Endodermal cell (in vitro differentiated cells): ENCODE results near the gene IMMP2L. TPM values are rescaled to one million over a fixed set of nuclear protein-coding genes. Genes with fewer than 3 reads are reported as not detected.
A peak's percentile ranks its signal among the peaks of the same experiment; 100 is the strongest.

ENCODE experiments used
- DNase-seq: peaks from one replicate; pipeline ENCODE4 v3.0.0-alpha.2; 2017
- H3K27ac ChIP-seq: 2 replicates; pipeline ENCODE4 v1.5.1; 2013; ENCODE audit warnings: mild to moderate bottlenecking, low read depth, low read length, moderate library complexity
- H3K27me3 ChIP-seq: 2 replicates; pipeline ENCODE4 v1.6.1; 2013; ENCODE audit warnings: mild to moderate bottlenecking, low read length, moderate library complexity; ENCODE audit not compliant: insufficient read depth, control insufficient read depth, poor library complexity, severe bottlenecking
- H3K36me3 ChIP-seq: 2 replicates; pipeline ENCODE4 v1.7.0; 2013; ENCODE audit warnings: mild to moderate bottlenecking, low read length, moderate library complexity; ENCODE audit not compliant: control insufficient read depth, insufficient read depth
- H3K4me1 ChIP-seq: one replicate; pipeline ENCODE4 v1.7.0; 2013; ENCODE audit warnings: low read length; ENCODE audit not compliant: control insufficient read depth, insufficient read depth
- H3K4me3 ChIP-seq: 2 replicates; pipeline ENCODE4 v1.5.1; 2013; ENCODE audit warnings: mild to moderate bottlenecking, low read length, moderate library complexity
- H3K9ac ChIP-seq: 2 replicates; pipeline ENCODE4 v1.6.1; 2013; ENCODE audit warnings: mild to moderate bottlenecking, low read length, moderate library complexity; ENCODE audit not compliant: poor library complexity, severe bottlenecking; ENCODE audit errors: extremely low read depth
- H3K9me3 ChIP-seq: 2 replicates; pipeline ENCODE4 v1.6.1; 2013; ENCODE audit warnings: mild to moderate bottlenecking, low read length, moderate library complexity; ENCODE audit not compliant: control insufficient read depth
- H3K27ac Mint-ChIP-seq: 2 replicates; pipeline ENCODE4 v1.8.0; 2020; ENCODE audit warnings: mixed read lengths
- H3K27me3 Mint-ChIP-seq: 2 replicates; pipeline ENCODE4 v1.8.0; 2021; ENCODE audit warnings: mild to moderate bottlenecking, mixed read lengths; ENCODE audit not compliant: insufficient read depth
- H3K36me3 Mint-ChIP-seq: 2 replicates; pipeline ENCODE4 v1.8.0; 2020; ENCODE audit warnings: low read depth, mixed read lengths
- H3K4me1 Mint-ChIP-seq: 2 replicates; pipeline ENCODE4 v1.8.0; 2020; ENCODE audit warnings: mixed read lengths
- H3K4me3 Mint-ChIP-seq: 2 replicates; pipeline ENCODE4 v1.8.0; 2020; ENCODE audit warnings: mild to moderate bottlenecking, moderate library complexity, mixed read lengths
- H3K9me3 Mint-ChIP-seq: 2 replicates; pipeline ENCODE4 v1.8.0; 2020; ENCODE audit warnings: mild to moderate bottlenecking, mixed read lengths
- WGBS, 2 experiments: methylation state at CpG; one replicate each; pipeline versions ENCODE4 v1.1.5 to v1.1.7; 2013; ENCODE audit warnings: missing lambda C conversion rate in 2 of 2, mixed read lengths in 1 of 2; ENCODE audit not compliant: insufficient coverage in 1 of 2, insufficient read length in 1 of 2; 5-methylcytosine and 5-hydroxymethylcytosine counted together
- total RNA-seq, 2 donors: library from RNA; stranded (reverse); fragmentation: NEBNext Ultra II Directional in 1 of 2; extraction: Animal tissue kit (Norgen Biotek cat#: 25700) in 1 of 2; gene quantifications; 2 replicates in 1 of 2; 3 replicates in 1 of 2; pipeline ENCODE4 v1.2.1, GENCODE V29; 2021
- TF ChIP-seq, protein P1 (sequence below): fragments of 200-600 bp; sonication (generic); conservative IDR thresholded peaks from 2 replicates; pipeline ENCODE4 v1.5.0; 2021; ENCODE audit warnings: antibody characterized with exemption, mild to moderate bottlenecking

The IMMP2L gene
- total RNA-seq, 2 donors from 2014 or later: 17.7 to 19.4 TPM

DNA sequence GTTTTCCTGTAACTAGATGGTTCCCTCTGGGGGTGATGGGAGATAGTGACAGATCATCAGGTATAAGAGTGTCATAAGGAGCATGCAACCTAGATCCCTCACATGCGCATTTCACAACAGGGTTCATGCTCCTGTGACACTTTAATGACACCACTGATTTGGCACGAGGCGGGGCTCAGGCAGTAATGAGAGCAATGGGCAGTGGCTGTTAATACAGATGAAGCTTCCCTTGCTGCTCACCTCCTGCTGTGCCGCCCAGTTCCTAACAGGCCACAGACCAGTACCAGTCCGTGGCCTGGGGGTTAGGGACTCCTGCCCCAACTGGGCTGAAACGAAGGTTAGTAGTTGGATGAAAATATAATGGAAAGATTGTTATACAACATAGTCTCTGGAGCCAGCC lies 673.0 kb downstream of the IMMP2L start:
- no peak overlapping the region for H3K27ac Mint-ChIP-seq
- no peaks in the 10 kb centered on the region for H3K36me3 Mint-ChIP-seq
- H3K4me1 Mint-ChIP-seq: peaks cover 9% of the 10 kb centered on the region
- Histone ChIP-seq H3K36me3 (no peaks in the 10 kb centered on the region), H3K27ac (no peak overlapping the region), H3K27me3 (no peaks in the 10 kb centered on the region), H3K9me3 (no peaks in the 10 kb centered on the region), H3K4me1 (no peaks in the 10 kb centered on the region), H3K4me3 (no peak overlapping the region), H3K9ac (no peak overlapping the region)
- no peaks in the 10 kb centered on the region for H3K27me3 Mint-ChIP-seq
- peak; percentile 57 for DNase-seq
- TF ChIP-seq, protein P1, sequence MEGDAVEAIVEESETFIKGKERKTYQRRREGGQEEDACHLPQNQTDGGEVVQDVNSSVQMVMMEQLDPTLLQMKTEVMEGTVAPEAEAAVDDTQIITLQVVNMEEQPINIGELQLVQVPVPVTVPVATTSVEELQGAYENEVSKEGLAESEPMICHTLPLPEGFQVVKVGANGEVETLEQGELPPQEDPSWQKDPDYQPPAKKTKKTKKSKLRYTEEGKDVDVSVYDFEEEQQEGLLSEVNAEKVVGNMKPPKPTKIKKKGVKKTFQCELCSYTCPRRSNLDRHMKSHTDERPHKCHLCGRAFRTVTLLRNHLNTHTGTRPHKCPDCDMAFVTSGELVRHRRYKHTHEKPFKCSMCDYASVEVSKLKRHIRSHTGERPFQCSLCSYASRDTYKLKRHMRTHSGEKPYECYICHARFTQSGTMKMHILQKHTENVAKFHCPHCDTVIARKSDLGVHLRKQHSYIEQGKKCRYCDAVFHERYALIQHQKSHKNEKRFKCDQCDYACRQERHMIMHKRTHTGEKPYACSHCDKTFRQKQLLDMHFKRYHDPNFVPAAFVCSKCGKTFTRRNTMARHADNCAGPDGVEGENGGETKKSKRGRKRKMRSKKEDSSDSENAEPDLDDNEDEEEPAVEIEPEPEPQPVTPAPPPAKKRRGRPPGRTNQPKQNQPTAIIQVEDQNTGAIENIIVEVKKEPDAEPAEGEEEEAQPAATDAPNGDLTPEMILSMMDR: peak; percentile 23
- 90% methylated on average over 6 of the region's 6 CpGs; no CpG with 5 or more reads in 1 of the 2 experiments for WGBS, 2 experiments
- H3K9me3 Mint-ChIP-seq: no peaks in the 10 kb centered on the region
- no peak overlapping the region for H3K4me3 Mint-ChIP-seq

DNA sequence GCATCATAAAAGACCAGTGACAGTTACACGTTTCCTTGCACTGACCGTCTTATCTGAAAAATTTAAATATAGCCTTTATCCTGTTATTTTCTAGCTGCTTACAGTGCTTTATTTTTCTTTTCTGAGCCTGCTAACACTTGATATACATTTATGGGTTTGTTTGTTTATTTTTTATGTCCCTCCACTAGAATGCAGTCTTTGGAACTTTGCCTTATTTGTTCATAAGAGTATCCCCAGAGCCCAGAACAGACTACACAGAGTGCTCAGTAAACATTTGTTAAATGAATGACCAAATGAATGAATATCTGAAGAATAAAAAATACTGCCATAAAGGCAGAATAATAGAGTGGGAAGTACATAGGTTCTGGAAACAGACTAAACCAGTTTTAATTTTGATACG lies 673.7 kb downstream of the IMMP2L start:
- Histone ChIP-seq H3K9ac (no peak overlapping the region), H3K36me3 (no peaks in the 10 kb centered on the region), H3K4me3 (no peak overlapping the region), H3K27me3 (no peaks in the 10 kb centered on the region), H3K9me3 (no peaks in the 10 kb centered on the region), H3K4me1 (no peaks in the 10 kb centered on the region), H3K27ac (no peak overlapping the region)
- no peaks in the 10 kb centered on the region for H3K27me3 Mint-ChIP-seq
- H3K36me3 Mint-ChIP-seq: no peaks in the 10 kb centered on the region
- no peaks in the 10 kb centered on the region for H3K9me3 Mint-ChIP-seq
- no peak overlapping the region for H3K4me3 Mint-ChIP-seq
- H3K4me1 Mint-ChIP-seq: peaks cover 9% of the 10 kb centered on the region
- no peak overlapping the region for H3K27ac Mint-ChIP-seq
- DNase-seq: no peak
- TF ChIP-seq, protein P1: no peak
- 89 to 100% methylated on average over 2 to 3 of the region's 3 CpGs for WGBS, 2 experiments

DNA sequence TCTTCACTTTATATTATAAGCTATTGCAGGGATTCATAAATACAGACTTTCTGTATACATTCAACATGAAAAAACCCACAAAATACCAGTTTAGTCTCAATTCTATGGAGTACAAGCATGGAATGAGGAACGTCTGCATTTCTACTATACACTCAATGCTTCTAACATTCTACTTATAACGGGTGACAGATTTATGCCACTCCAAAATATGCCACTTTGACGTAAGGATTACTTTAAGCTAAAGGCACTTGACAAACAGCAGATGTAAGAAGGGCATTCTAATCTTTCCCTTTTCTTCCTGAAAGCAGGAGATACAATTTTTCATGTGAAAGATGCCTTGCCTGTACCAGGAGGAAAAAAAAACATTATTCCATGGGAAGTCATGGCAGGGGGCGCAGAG lies 676.8 kb downstream of the IMMP2L start:
- Histone ChIP-seq H3K36me3 (no peaks in the 10 kb centered on the region), H3K27ac (no peak overlapping the region), H3K9ac (no peak overlapping the region), H3K9me3 (no peaks in the 10 kb centered on the region), H3K27me3 (no peaks in the 10 kb centered on the region), H3K4me1 (no peaks in the 10 kb centered on the region), H3K4me3 (no peak overlapping the region)
- TF ChIP-seq, protein P1: no peak
- Mint-ChIP-seq H3K4me1 (no peaks in the 10 kb centered on the region), H3K9me3 (no peaks in the 10 kb centered on the region), H3K27ac (no peak overlapping the region), H3K4me3 (no peak overlapping the region), H3K27me3 (no peaks in the 10 kb centered on the region), H3K36me3 (no peaks in the 10 kb centered on the region)
- DNase-seq: no peak
- 83 to 97% methylated on average over 1 to 4 of the region's 4 CpGs for WGBS, 2 experiments
